Measurements from ENCODE around the gene SNX6. TPM values are rescaled to one million over a fixed set of nuclear protein-coding genes. Genes with fewer than 3 reads are reported as not detected.
A peak's percentile ranks its signal among the peaks of the same experiment; 100 is the strongest.
"Not testable (repeated sequence)": the region's sequence is repeated elsewhere in the genome, so short reads cannot be mapped to it uniquely, and the experiment has no call there.

Gene SNX6
- total and polyA plus RNA-seq, 9 donors: 44.3 to 80.3 (median 64.5) TPM

DNA sequence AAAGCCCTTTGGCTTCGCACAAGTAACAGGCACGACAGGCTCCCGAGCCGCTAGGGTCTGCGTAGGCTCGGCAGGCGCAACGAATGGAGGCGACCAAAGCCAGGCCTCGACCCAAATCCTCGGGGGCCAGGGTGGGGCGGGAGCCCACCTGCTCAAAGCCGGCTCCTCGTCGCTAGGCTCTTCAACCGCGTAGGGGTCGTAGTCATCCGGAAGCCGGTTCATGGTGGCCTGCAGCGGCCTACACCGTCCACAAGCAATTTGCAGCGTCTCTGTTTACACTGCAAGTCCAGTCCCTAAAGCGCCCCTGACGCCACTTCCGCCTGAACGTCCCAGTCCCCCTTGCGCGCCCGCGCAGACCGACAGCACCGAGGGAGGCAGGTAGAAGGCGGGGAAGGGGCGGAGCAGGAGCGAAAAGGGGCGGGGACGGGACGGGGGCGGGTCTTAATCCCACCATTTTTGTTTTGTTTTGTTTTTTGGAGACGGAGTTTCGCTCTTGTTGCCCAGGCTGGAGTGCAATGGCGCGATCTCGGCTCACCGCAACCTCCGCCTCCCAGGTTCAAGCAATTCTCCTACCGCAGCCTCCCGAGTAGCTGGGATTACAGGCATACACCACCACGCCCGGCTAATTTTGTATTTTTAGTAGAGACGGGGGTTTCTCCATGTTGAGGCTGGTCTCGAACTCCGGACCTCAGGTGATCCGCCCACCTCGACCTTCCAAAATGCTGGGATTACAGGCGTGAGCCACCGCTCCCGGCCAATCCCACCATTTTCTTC, 90.4 kb downstream of the SNX6 start, which contains the start of gene EAPP:
Gene EAPP (minus strand): TSS at position 295 of the 774 bp plus-strand sequence. CDS start 73 bp downstream, at position 222.
- TF ChIP-seq EP300 (IDR thresholded peaks at IDR 0.05): peak; percentile 8
- peak; percentile 93 for TF ChIP-seq POLR2A (IDR thresholded peaks at IDR 0.05)
- TF ChIP-seq, protein P1, sequence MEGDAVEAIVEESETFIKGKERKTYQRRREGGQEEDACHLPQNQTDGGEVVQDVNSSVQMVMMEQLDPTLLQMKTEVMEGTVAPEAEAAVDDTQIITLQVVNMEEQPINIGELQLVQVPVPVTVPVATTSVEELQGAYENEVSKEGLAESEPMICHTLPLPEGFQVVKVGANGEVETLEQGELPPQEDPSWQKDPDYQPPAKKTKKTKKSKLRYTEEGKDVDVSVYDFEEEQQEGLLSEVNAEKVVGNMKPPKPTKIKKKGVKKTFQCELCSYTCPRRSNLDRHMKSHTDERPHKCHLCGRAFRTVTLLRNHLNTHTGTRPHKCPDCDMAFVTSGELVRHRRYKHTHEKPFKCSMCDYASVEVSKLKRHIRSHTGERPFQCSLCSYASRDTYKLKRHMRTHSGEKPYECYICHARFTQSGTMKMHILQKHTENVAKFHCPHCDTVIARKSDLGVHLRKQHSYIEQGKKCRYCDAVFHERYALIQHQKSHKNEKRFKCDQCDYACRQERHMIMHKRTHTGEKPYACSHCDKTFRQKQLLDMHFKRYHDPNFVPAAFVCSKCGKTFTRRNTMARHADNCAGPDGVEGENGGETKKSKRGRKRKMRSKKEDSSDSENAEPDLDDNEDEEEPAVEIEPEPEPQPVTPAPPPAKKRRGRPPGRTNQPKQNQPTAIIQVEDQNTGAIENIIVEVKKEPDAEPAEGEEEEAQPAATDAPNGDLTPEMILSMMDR (IDR thresholded peaks at IDR 0.05): no peak
- H3K4me3 ChIP-seq: peak within 1 kb of the TSS; percentile 74
- intact Hi-C loops (cut with DNase I): loop anchor here in 2 of 4 donors (5.0 kb wide), 2 partner anchors 42 to 873 kb away; no protein-coding TSS in a partner anchor
- peak within 1 kb of the TSS; percentile 84 to 93 for H3K27ac ChIP-seq
- no peaks in the 10 kb centered on the region for H3K9me3 ChIP-seq
- 1 to 2% (median 2%) methylated on average over 57 to 59 of the region's 59 CpGs for WGBS, 3 donors
- no peaks in the 10 kb centered on the region for H3K36me3 ChIP-seq
- H3K4me1 ChIP-seq (ENCODE audit: insufficient read depth): peaks cover 6% of the 10 kb centered on the region
- DNase-seq: peak; percentile 96 to 98 (median 98)
- no peaks in the 10 kb centered on the region for H3K27me3 ChIP-seq

DNA sequence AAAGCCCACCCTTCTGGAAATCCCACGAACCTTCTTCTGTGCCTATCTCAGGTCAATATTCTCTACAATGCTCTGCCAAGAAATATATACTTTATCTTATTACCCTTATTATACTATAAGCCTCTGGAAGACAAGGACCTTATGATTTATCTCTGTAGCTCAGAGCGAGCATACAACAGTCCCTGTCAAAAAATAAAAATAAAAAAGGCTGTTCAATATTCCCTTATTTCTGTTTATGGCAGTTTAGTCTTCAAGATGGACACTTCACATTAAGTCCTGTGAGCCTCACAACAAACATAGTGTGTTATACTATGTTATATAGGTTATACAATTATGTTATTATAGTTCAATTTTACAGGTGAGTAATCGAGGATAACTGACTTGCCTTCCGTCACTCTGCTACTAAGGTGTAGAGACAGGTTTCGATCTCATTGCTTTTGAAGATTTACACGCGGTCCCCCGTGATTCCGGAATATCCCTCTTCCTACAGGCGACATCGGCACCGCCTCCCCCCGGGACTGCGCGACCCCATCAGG, 91.0 kb downstream of the SNX6 start:
- no peak for DNase-seq
- no peak for TF ChIP-seq POLR2A (IDR thresholded peaks at IDR 0.05)
- TF ChIP-seq, protein P1 (IDR thresholded peaks at IDR 0.05): no peak
- no peak for TF ChIP-seq EP300 (IDR thresholded peaks at IDR 0.05)
- H3K27ac ChIP-seq: peak overlapping the region; percentile 84 to 93
- H3K4me3 ChIP-seq: peak overlapping the region; percentile 74
- WGBS, 3 donors: 1 to 2% (median 1%) methylated on average over 15 of the region's 15 CpGs
- no peaks in the 10 kb centered on the region for H3K27me3 ChIP-seq
- H3K9me3 ChIP-seq: no peaks in the 10 kb centered on the region
- H3K4me1 ChIP-seq (ENCODE audit: insufficient read depth): peaks cover 6% of the 10 kb centered on the region
- intact Hi-C loops (cut with DNase I): loop anchor here in 1 of 4 donors (5.0 kb wide), 1 partner anchor 42 kb away; no protein-coding TSS in a partner anchor
- H3K36me3 ChIP-seq: no peaks in the 10 kb centered on the region

GRCh38 chr14:34538096-34538495, 91.9 kb downstream of the SNX6 start:
- DNase-seq: not testable (repeated sequence)
- peak overlapping the region in 1 of 2 donors; percentile 84 for H3K27ac ChIP-seq
- intact Hi-C loops (cut with DNase I): loop anchor here in 1 of 4 donors (5.0 kb wide), 1 partner anchor 41 kb away; no protein-coding TSS in a partner anchor

GRCh38 chr14:34537677-34538009, 92.3 kb downstream of the SNX6 start:
- no peaks in the 10 kb centered on the region for H3K9me3 ChIP-seq
- no peaks in the 10 kb centered on the region for H3K36me3 ChIP-seq
- intact Hi-C loops (cut with DNase I): loop anchor here in 1 of 4 donors (5.0 kb wide), 1 partner anchor 40 kb away; no protein-coding TSS in a partner anchor
- H3K27me3 ChIP-seq: no peaks in the 10 kb centered on the region
- H3K4me1 ChIP-seq (ENCODE audit: insufficient read depth): peaks cover 6% of the 10 kb centered on the region
- TF ChIP-seq EP300 (IDR thresholded peaks at IDR 0.05): no peak
- TF ChIP-seq POLR2A (IDR thresholded peaks at IDR 0.05): no peak
- TF ChIP-seq, protein P1 (IDR thresholded peaks at IDR 0.05): no peak
- H3K27ac ChIP-seq: no peak overlapping the region
- no peak for DNase-seq
- 37 to 58% (median 47%) methylated on average over 4 of the region's 4 CpGs for WGBS, 3 donors
- peak overlapping the region; percentile 21 for H3K4me3 ChIP-seq

More at GRCh38 chr14:34538096-34538495, 91.9 kb downstream of the SNX6 start:
- peak overlapping the region; percentile 74 for H3K4me3 ChIP-seq
- H3K4me1 ChIP-seq (ENCODE audit: insufficient read depth); H3K9me3 ChIP-seq; H3K27me3 ChIP-seq; H3K36me3 ChIP-seq: not testable (repeated sequence)
- WGBS, 3 donors: 26 to 37% (median 27%) methylated on average over 6 of the region's 6 CpGs

Measured in ovary (tissue), 9 donors.